HCT116 (cell line): ENCODE results near the gene THSD4. TPM values are rescaled to one million over a fixed set of nuclear protein-coding genes. Genes with fewer than 3 reads are reported as not detected.

Experiments
- ATAC-seq: fragments of 200-7000 bp; cut with Tn5 transposase; 2 replicates; pipeline ENCODE4 v1.9.1; 2020; ENCODE audit warnings: mild to moderate bottlenecking, moderate library complexity
- BruUV-seq: library from RNA; stranded (reverse); fragments of 400-500 nt; replicated peaks from 2 replicates; lab custom pipeline; 2021; lab: Mats Ljungman, UMichigan
- CTCF ChIA-PET: fragments of 300-600 bp; sonication (Branson Sonifier 250); formaldehyde crosslinking; loops from one replicate; lab custom pipeline; 2021; ENCODE audit warnings: antibody characterized with exemption; lab: Charles Lee
- POLR2A ChIA-PET: fragments of 300-600, 350-600 bp; sonication (Branson Sonifier 250); formaldehyde crosslinking; loops from one replicate; lab custom pipeline; 2021; ENCODE audit warnings: antibody characterized with exemption; lab: Charles Lee
- RAD21 ChIA-PET, 2 experiments: fragments of 300-600 bp; sonication (Branson Sonifier 250); formaldehyde crosslinking; loops; one replicate each; lab custom pipeline; 2023; ENCODE audit warnings: low total read pairs in 2 of 2; ENCODE audit not compliant: uncharacterized antibody in 2 of 2, unreplicated experiment in 2 of 2, low non-redundant PET in 1 of 2; lab: Charles Lee
- DNase-seq: peaks from one replicate; pipeline ENCODE4 v3.0.0-alpha.2; 2010; ENCODE audit warnings: low read depth, low spot score
- H2AFZ ChIP-seq: fragments of 200-600 bp; shearing (Covaris generic), sonication (generic); 2 replicates; pipeline ENCODE4 v1.6.1; 2017; ENCODE audit warnings: low read depth, mixed run types, mixed read lengths, antibody characterized with exemption, low read length; ENCODE audit not compliant: poor library complexity, severe bottlenecking
- H3K27ac ChIP-seq: 2 replicates; pipeline ENCODE4 v1.5.1; 2012; ENCODE audit warnings: low read depth, low read length
- H3K27me3 ChIP-seq: fragments of 200-600 bp; sonication (generic); 2 replicates; pipeline ENCODE4 v1.6.1; 2016; ENCODE audit warnings: mixed run types, low read length, mixed read lengths; ENCODE audit not compliant: insufficient read depth
- H3K36me3 ChIP-seq, 2 experiments: fragments of 200-500 bp in 1 of 2; fragments of 200-600 bp in 1 of 2; sonication (Bioruptor generic) in 1 of 2; sonication (generic) in 1 of 2; 2 replicates each; pipeline versions ENCODE4 v1.5.1 to v1.6.1; 2014 to 2016; ENCODE audit warnings: low read length in 2 of 2, inconsistent platforms in 1 of 2, mixed read lengths in 1 of 2, mixed run types in 1 of 2; ENCODE audit not compliant: insufficient read depth in 2 of 2, control insufficient read depth in 1 of 2
- H3K4me1 ChIP-seq, 2 experiments: fragments of 200-600 bp in 1 of 2; sonication (generic) in 1 of 2; 2 replicates each; pipeline versions ENCODE4 v1.5.1 to v1.6.1; 2012 to 2017; ENCODE audit warnings: low read length in 2 of 2, inconsistent platforms in 1 of 2, mild to moderate bottlenecking in 1 of 2, mixed read lengths in 1 of 2, mixed run types in 1 of 2, moderate library complexity in 1 of 2; ENCODE audit not compliant: insufficient read depth in 2 of 2, control insufficient read depth in 1 of 2
- H3K4me2 ChIP-seq: fragments of 200-600 bp; sonication (generic); 2 replicates; pipeline ENCODE4 v1.6.1; 2017; ENCODE audit warnings: mixed run types, low read length, mixed read lengths
- H3K4me3 ChIP-seq, 2 experiments: fragments of 200-600 bp in 1 of 2; sonication (generic) in 1 of 2; replicated peaks in 1 of 2; 2 replicates each; pipeline ENCODE4 v1.5.1; 2011 to 2016; ENCODE audit warnings: low read length in 2 of 2, control low read depth in 1 of 2, low read depth in 1 of 2, mild to moderate bottlenecking in 1 of 2, mixed read lengths in 1 of 2, mixed run types in 1 of 2
- H3K79me2 ChIP-seq: fragments of 200-600 bp; sonication (generic); 2 replicates; pipeline ENCODE4 v1.6.1; 2017; ENCODE audit warnings: mild to moderate bottlenecking, mixed run types, low read length, moderate library complexity, mixed read lengths; ENCODE audit not compliant: insufficient read depth
- H3K9ac ChIP-seq: fragments of 200-600 bp; sonication (generic); 2 replicates; pipeline ENCODE4 v1.6.1; 2016; ENCODE audit warnings: low read length, mixed read lengths
- H3K9me2 ChIP-seq: fragments of 200-600 bp; sonication (generic), shearing (Covaris generic); 2 replicates; pipeline ENCODE4 v1.6.1; 2017; ENCODE audit warnings: mixed run types, mild to moderate bottlenecking, moderate library complexity; ENCODE audit not compliant: insufficient read depth
- H3K9me3 ChIP-seq, 2 experiments: fragments of 200-500 bp in 1 of 2; fragments of 200-600 bp in 1 of 2; sonication (Bioruptor generic) in 1 of 2; sonication (generic) in 1 of 2; 2 replicates each; pipeline ENCODE4 v1.6.1; 2014 to 2017; ENCODE audit warnings: low read length in 2 of 2, mixed read lengths in 2 of 2, inconsistent platforms in 1 of 2, low read depth in 1 of 2, mild to moderate bottlenecking in 1 of 2, mixed run types in 1 of 2, moderate library complexity in 1 of 2; ENCODE audit not compliant: control insufficient read depth in 1 of 2, insufficient read depth in 1 of 2
- H4K20me1 ChIP-seq: fragments of 200-600 bp; sonication (generic), shearing (Covaris generic); 2 replicates; pipeline ENCODE4 v1.6.1; 2017; ENCODE audit warnings: mixed run types, mild to moderate bottlenecking, moderate library complexity; ENCODE audit not compliant: insufficient read depth
- RAD21 ChIP-seq: IDR thresholded peaks from 2 replicates; pipeline ENCODE4 v1.6.1; 2012; ENCODE audit warnings: low read depth, mild to moderate bottlenecking
- REST ChIP-seq: IDR thresholded peaks from 2 replicates; pipeline ENCODE4 v1.6.1; 2012; ENCODE audit warnings: low read depth
- SP1 ChIP-seq: IDR thresholded peaks from 2 replicates; pipeline ENCODE4 v1.6.1; 2012; ENCODE audit warnings: low read depth
- YY1 ChIP-seq: IDR thresholded peaks from 2 replicates; pipeline ENCODE4 v1.6.1; 2011; ENCODE audit warnings: low read length, low read depth, moderate library complexity, mild to moderate bottlenecking; ENCODE audit not compliant: insufficient replicate concordance; ENCODE audit errors: extremely low read depth
- ZFX ChIP-seq: fragments of 450-650 bp; IDR thresholded peaks from 2 replicates; pipeline ENCODE4 v1.6.1; 2017
- intact Hi-C: fragments of 100-400 bp; cut with micrococcal nuclease; formaldehyde crosslinking; loops from 2 replicates; pipeline ENCODE4 v1.10.0; 2022
- total RNA-seq: library from RNA; stranded (reverse); gene quantifications from one replicate; pipeline ENCODE4 v1.2.1, GENCODE V29; 2021; ENCODE audit not compliant: unreplicated experiment
- TF ChIP-seq, protein P1 (sequence below): IDR thresholded peaks from 2 replicates; pipeline ENCODE4 v1.6.1; 2011; ENCODE audit warnings: mild to moderate bottlenecking, low read length, moderate library complexity; ENCODE audit not compliant: insufficient replicate concordance; ENCODE audit errors: extremely low read depth

THSD4 gene
- total RNA-seq, 1 experiment from 2014 or later: 30.5 TPM

- H3K9me2 ChIP-seq: no peaks in the 10 kb centered on the region
Measured at GRCh38 chr15:71296315-71296679, 181.0 kb downstream of the THSD4 start.

GRCh38 chr15:71301958-71302621 is 186.8 kb downstream of the THSD4 start:
- H3K36me3 ChIP-seq: no peaks in the 10 kb centered on the region
- H4K20me1 ChIP-seq: no peaks in the 10 kb centered on the region
- H3K27me3 ChIP-seq: no peaks in the 10 kb centered on the region
- ChIA-PET POLR2A (interaction anchor here (0.6 kb wide), 1 partner anchor 926 kb away, joined by 4 read pairs; no protein-coding TSS in a partner anchor), CTCF (no interaction called here), RAD21 (no interaction called here)
- intact Hi-C loops: no loop called here
- BruUV-seq: no TSS peak
- H3K4me1 ChIP-seq: peaks cover 15 to 30% of the 10 kb centered on the region in 2 experiments
- ATAC-seq: no peak
- no peak overlapping the region for H2AFZ ChIP-seq
- no peak overlapping the region for H3K27ac ChIP-seq
- DNase-seq: no peak
- TF ChIP-seq REST (no peak), YY1 (no peak)
- TF ChIP-seq, protein P1, sequence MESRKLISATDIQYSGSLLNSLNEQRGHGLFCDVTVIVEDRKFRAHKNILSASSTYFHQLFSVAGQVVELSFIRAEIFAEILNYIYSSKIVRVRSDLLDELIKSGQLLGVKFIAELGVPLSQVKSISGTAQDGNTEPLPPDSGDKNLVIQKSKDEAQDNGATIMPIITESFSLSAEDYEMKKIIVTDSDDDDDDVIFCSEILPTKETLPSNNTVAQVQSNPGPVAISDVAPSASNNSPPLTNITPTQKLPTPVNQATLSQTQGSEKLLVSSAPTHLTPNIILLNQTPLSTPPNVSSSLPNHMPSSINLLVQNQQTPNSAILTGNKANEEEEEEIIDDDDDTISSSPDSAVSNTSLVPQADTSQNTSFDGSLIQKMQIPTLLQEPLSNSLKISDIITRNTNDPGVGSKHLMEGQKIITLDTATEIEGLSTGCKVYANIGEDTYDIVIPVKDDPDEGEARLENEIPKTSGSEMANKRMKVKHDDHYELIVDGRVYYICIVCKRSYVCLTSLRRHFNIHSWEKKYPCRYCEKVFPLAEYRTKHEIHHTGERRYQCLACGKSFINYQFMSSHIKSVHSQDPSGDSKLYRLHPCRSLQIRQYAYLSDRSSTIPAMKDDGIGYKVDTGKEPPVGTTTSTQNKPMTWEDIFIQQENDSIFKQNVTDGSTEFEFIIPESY: no peak
- no peak overlapping the region for H3K4me3 ChIP-seq
- H3K79me2 ChIP-seq: no peaks in the 10 kb centered on the region
- H3K9me3 ChIP-seq: no peaks in the 10 kb centered on the region
- no peaks in the 10 kb centered on the region for H3K9me2 ChIP-seq
- no peak overlapping the region for H3K4me2 ChIP-seq
- no peak overlapping the region for H3K9ac ChIP-seq

More at GRCh38 chr15:71296315-71296679, 181.0 kb downstream of the THSD4 start:
- no peaks in the 10 kb centered on the region for H3K79me2 ChIP-seq
- ATAC-seq: peak; percentile 59
- no TSS peak for BruUV-seq
- peak overlapping the region; percentile 97 for H3K27ac ChIP-seq
- H3K4me3 ChIP-seq: peak overlapping the region in 1 of 2 experiments; percentile 51; a peak in 2 of 4 replicates
- intact Hi-C loops: loop anchor here (5.0 to 10.0 kb wide), 4 partner anchors 99 to 929 kb away; no protein-coding TSS in a partner anchor
- DNase-seq: peak; percentile 88
- peak overlapping the region; percentile 79 for H3K4me2 ChIP-seq
- H3K9me3 ChIP-seq: no peaks in the 10 kb centered on the region
- peaks cover 53 to 65% of the 10 kb centered on the region in 2 experiments for H3K4me1 ChIP-seq
- RAD21 ChIA-PET: no interaction called here
- CTCF ChIA-PET: interaction anchor here (2.1 kb wide), 1 partner anchor 144 kb away, joined by 7 read pairs; no protein-coding TSS in a partner anchor
- H4K20me1 ChIP-seq: no peaks in the 10 kb centered on the region
- POLR2A ChIA-PET: interaction anchor here (1.1 to 1.4 kb wide), 3 partner anchors 8 to 44 kb away, joined by 4 to 5 read pairs (median 4); no protein-coding TSS in a partner anchor
- peak overlapping the region; percentile 61 for H3K9ac ChIP-seq
- H2AFZ ChIP-seq: no peak overlapping the region
- TF ChIP-seq ZFX (no peak), RAD21 (no peak), SP1 (peak; percentile 54)
- TF ChIP-seq, protein P1: no peak
- TF ChIP-seq, all 23 proteins: peak for 1
- H3K36me3 ChIP-seq: no peaks in the 10 kb centered on the region
- H3K27me3 ChIP-seq: no peaks in the 10 kb centered on the region
